Measurements from ENCODE around the gene NAV2.

Gene NAV2

GRCh38 chr11:20042811-20043341 is 330.2 kb downstream of the NAV2 start:
- H3K4me3 ChIP-seq (ENCODE audit: low read length) = no peak overlapping the region
- no peak for TF ChIP-seq ZNF274 (IDR thresholded peaks at IDR 0.05; ENCODE audit: low read depth, low read length)

GRCh38 chr11:20043992-20044391 is 331.4 kb downstream of the NAV2 start:
- H3K4me3 ChIP-seq (ENCODE audit: low read length) = no peak overlapping the region
- no peak for TF ChIP-seq ZNF274 (IDR thresholded peaks at IDR 0.05; ENCODE audit: low read depth, low read length)

GRCh38 chr11:20045098-20045688 is 332.6 kb downstream of the NAV2 start:
- H3K4me3 ChIP-seq (ENCODE audit: low read length) = no peak overlapping the region
- no peak for TF ChIP-seq ZNF274 (IDR thresholded peaks at IDR 0.05; ENCODE audit: low read depth, low read length)

- H3K4me3 ChIP-seq (ENCODE audit: low read length) = no peak overlapping the region
- no peak for TF ChIP-seq ZNF274 (IDR thresholded peaks at IDR 0.05; ENCODE audit: low read depth, low read length)
Observed at GRCh38 chr11:20046416-20046815, 333.8 kb downstream of the NAV2 start.

- no peak for TF ChIP-seq ZNF274 (IDR thresholded peaks at IDR 0.05; ENCODE audit: low read depth, low read length)
- no peak overlapping the region for H3K4me3 ChIP-seq (ENCODE audit: low read length)
Observed at GRCh38 chr11:20047006-20047768, 334.6 kb downstream of the NAV2 start.

GRCh38 chr11:20047769-20048154 is 335.1 kb downstream of the NAV2 start:
- no peak for TF ChIP-seq ZNF274 (IDR thresholded peaks at IDR 0.05; ENCODE audit: low read depth, low read length)
- H3K4me3 ChIP-seq (ENCODE audit: low read length) = no peak overlapping the region

GRCh38 chr11:20048246-20048645 is 335.6 kb downstream of the NAV2 start:
- H3K4me3 ChIP-seq (ENCODE audit: low read length) = no peak overlapping the region
- TF ChIP-seq ZNF274 (IDR thresholded peaks at IDR 0.05; ENCODE audit: low read depth, low read length) = no peak

- TF ChIP-seq ZNF274 (IDR thresholded peaks at IDR 0.05; ENCODE audit: low read depth, low read length) = no peak
- no peak overlapping the region for H3K4me3 ChIP-seq (ENCODE audit: low read length)
Observed at GRCh38 chr11:20048707-20049106, 336.1 kb downstream of the NAV2 start.

GRCh38 chr11:20049231-20049630 is 336.6 kb downstream of the NAV2 start:
- TF ChIP-seq ZNF274 (IDR thresholded peaks at IDR 0.05; ENCODE audit: low read depth, low read length) = no peak
- H3K4me3 ChIP-seq (ENCODE audit: low read length) = no peak overlapping the region

GRCh38 chr11:20050048-20050447 is 337.4 kb downstream of the NAV2 start:
- H3K4me3 ChIP-seq (ENCODE audit: low read length) = no peak overlapping the region
- TF ChIP-seq ZNF274 (IDR thresholded peaks at IDR 0.05; ENCODE audit: low read depth, low read length) = no peak

GRCh38 chr11:20050551-20051333 is 338.1 kb downstream of the NAV2 start:
- no peak overlapping the region for H3K4me3 ChIP-seq (ENCODE audit: low read length)
- no peak for TF ChIP-seq ZNF274 (IDR thresholded peaks at IDR 0.05; ENCODE audit: low read depth, low read length)

- no peak overlapping the region for H3K4me3 ChIP-seq (ENCODE audit: low read length)
- TF ChIP-seq ZNF274 (IDR thresholded peaks at IDR 0.05; ENCODE audit: low read depth, low read length) = no peak
Observed at GRCh38 chr11:20051469-20052399, 339.1 kb downstream of the NAV2 start.

- no peak overlapping the region for H3K4me3 ChIP-seq (ENCODE audit: low read length)
- TF ChIP-seq ZNF274 (IDR thresholded peaks at IDR 0.05; ENCODE audit: low read depth, low read length) = no peak
Observed at GRCh38 chr11:20053572-20053971, 340.9 kb downstream of the NAV2 start.

GRCh38 chr11:20054584-20054983 is 341.9 kb downstream of the NAV2 start:
- H3K4me3 ChIP-seq (ENCODE audit: low read length) = no peak overlapping the region
- no peak for TF ChIP-seq ZNF274 (IDR thresholded peaks at IDR 0.05; ENCODE audit: low read depth, low read length)
